H7 (cell line): Measurements from ENCODE around the gene KAZALD1. TPM values are rescaled to one million over a fixed set of nuclear protein-coding genes. Genes with fewer than 3 reads are reported as not detected.
A peak's percentile ranks its signal among the peaks of the same experiment; 100 is the strongest.

ENCODE experiments used
- DNase-seq: peaks from one replicate; pipeline ENCODE4 v3.0.0; 2012
- H3K27me3 ChIP-seq: 2 replicates; pipeline ENCODE4 v1.6.0; 2011; ENCODE audit warnings: mild to moderate bottlenecking, low read length; ENCODE audit not compliant: control insufficient read depth, insufficient read depth
- H3K36me3 ChIP-seq: replicated peaks from 2 replicates; pipeline ENCODE4 v1.5.1; 2011; ENCODE audit warnings: low read length; ENCODE audit not compliant: control insufficient read depth, insufficient read depth
- H3K4me3 ChIP-seq: 2 replicates; pipeline ENCODE4 v1.5.1; 2011; ENCODE audit warnings: low read depth, mild to moderate bottlenecking, control low read depth, low read length, moderate library complexity; ENCODE audit not compliant: insufficient read depth
- total RNA-seq: library from RNA; depleted of rRNA; stranded (reverse); fragments of >200 nt; shearing (Covaris generic); gene quantifications from 2 replicates; pipeline ENCODE4 v1.2.3, GENCODE V29; 2014

KAZALD1 gene
- total RNA-seq, 1 experiment from 2014 or later, result 11.9 TPM

- H3K27me3 ChIP-seq, result peaks cover 21% of the 10 kb centered on the region
Measured at GRCh38 chr10:101080933-101081931, 19.4 kb downstream of the KAZALD1 start.

DNA sequence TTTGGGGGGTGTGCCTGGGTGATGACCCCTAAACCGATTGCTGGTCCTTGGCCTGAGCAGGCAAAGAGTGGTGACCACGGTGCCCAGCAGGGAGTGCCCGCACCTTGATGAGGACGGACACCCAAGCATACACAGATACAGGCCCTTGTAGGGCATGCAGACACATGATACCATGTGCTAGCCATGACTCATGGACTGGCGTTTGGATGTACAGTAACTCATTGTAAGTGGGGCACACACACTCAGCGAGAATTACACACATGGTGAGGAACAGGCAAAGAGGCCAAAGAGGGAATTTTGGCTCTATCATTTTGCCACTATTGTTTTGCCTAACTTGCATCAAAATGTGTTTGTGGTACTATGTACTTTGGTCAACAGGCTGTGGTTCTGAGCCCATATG lies 24.1 kb downstream of the KAZALD1 start:
- H3K36me3 ChIP-seq, result no peaks in the 10 kb centered on the region
- no peak overlapping the region for H3K4me3 ChIP-seq
- H3K27me3 ChIP-seq, result peaks cover 10% of the 10 kb centered on the region
- DNase-seq, result no peak

More at GRCh38 chr10:101080933-101081931, 19.4 kb downstream of the KAZALD1 start:
- H3K4me3 ChIP-seq, result no peak overlapping the region
- DNase-seq, result peak; percentile 81
- no peaks in the 10 kb centered on the region for H3K36me3 ChIP-seq

DNA sequence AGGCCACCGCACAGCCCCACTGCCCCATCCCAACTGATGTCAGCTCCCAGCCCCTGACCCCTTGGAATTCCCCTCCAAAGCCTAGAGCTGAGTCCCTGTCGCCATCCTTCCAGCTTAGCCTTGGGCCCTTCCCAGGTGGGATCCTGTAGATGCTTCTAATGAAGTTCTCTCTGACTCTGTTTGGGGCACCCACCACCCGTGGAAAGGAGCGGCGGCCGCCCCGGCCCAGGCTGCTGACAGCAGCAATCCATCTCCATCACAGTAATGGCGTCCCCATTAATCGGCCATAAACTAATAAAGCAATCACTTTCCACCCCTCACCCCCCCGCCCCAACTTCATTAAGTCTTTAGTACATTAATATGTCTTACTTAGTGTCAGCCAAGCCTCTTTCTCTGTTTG lies 25.6 kb downstream of the KAZALD1 start:
- DNase-seq, result no peak
- H3K36me3 ChIP-seq, result no peaks in the 10 kb centered on the region
- H3K4me3 ChIP-seq, result no peak overlapping the region
- peaks cover 3% of the 10 kb centered on the region for H3K27me3 ChIP-seq

DNA sequence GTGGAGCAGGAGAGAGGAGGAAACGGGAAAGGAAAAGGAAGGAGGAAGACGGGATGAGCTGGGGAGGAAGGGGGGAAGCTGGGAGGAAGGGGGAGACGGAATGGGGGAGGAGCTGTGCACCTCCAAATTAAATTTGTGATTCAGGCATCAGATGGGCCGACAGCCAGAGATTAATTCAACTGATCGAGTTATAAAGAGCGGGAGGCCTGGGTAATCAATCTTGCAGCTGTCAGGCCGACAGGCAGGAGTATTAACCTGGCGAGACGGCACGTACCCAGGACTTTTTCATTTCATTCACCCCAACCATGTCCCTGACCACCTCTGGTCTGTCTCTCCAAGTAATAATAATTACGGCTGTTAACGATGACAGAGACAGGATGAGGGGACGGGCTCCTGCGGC lies 26.2 kb downstream of the KAZALD1 start:
- Histone ChIP-seq H3K4me3 (no peak overlapping the region), H3K36me3 (no peaks in the 10 kb centered on the region), H3K27me3 (no peaks in the 10 kb centered on the region; the same call in 1 of the 2 replicates)
- no peak for DNase-seq

DNA sequence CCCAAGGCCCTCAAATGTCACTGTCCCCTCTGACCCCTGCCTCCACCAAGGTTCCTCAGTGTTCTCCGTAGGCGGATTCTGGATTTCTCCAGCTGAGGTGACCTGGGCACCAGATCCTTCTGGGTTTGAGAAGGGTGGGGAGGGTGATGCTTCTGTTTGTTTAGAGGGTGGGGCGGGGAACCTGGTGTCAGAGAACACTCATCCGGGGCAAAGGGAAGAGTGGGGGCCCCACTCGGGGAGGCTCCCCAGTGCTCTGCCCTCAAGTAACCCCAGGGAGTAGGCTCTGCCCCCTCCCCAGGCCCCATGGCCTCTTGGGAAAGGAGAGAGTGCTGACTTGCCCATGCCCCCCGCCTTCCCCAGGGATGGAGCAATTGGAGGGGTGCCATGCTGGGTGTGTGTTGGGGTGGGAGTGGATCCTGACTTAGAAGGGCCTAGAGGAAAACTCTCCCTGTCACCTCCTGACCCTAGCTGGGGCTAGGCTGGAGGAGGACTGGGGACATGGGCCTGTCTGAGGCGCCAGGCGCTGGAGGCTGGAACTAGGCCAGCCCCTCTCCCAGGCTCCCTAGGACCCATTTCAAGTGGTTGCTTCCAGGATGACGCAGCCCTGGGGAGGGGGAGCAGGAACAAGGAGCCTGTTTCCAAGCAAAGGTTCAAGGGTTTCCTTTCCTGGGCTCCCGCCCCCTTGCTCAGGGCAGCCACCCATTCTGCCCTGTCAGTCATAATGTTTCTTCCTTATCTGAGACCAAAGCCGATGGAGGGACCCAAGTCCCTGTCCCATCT lies 27.9 kb downstream of the KAZALD1 start:
- H3K4me3 ChIP-seq, result no peak overlapping the region
- no peak for DNase-seq
- H3K27me3 ChIP-seq, result no peaks in the 10 kb centered on the region
- H3K36me3 ChIP-seq, result no peaks in the 10 kb centered on the region

GRCh38 chr10:101090597-101090996 lies 28.8 kb downstream of the KAZALD1 start:
- Histone ChIP-seq H3K27me3 (no peaks in the 10 kb centered on the region), H3K4me3 (no peak overlapping the region), H3K36me3 (no peaks in the 10 kb centered on the region)
- no peak for DNase-seq

DNA sequence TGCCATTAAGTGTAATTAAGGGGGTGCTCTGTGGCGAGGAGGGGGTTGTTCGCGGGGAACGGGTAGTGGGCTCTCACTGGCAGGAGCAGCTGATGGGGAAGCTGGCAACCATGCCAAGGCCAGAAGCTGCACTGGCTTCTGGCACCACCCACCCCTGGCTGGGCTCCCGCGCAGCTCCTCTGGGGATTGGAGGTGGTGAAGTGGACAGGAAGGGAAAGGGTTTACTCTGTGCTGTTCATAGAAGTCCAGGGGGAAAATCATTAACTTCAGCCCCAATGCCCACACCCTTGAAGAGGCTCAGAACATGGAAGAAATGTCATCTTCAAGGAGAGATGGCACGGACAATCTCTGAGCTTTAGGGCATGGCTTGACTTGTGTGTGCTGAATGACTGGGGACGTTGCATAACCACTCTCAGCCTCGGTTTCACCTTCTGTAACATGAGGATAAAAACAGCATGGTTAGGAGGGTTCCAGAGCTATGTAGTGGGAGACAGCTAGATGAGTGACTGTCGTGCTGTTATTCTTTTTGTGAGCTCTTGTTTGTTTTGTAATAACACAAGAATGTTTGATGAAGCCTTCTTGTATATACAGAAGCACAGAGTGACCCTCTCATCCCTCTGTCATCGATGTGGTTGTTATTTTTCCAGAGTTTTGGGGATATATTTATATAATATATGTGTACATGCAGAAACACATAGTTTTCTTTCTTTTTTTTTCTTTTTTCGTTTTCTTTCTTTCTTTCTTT lies 29.9 kb downstream of the KAZALD1 start:
- H3K4me3 ChIP-seq, result no peak overlapping the region
- no peaks in the 10 kb centered on the region for H3K36me3 ChIP-seq
- H3K27me3 ChIP-seq, result peaks cover 2% of the 10 kb centered on the region
- DNase-seq, result no peak

DNA sequence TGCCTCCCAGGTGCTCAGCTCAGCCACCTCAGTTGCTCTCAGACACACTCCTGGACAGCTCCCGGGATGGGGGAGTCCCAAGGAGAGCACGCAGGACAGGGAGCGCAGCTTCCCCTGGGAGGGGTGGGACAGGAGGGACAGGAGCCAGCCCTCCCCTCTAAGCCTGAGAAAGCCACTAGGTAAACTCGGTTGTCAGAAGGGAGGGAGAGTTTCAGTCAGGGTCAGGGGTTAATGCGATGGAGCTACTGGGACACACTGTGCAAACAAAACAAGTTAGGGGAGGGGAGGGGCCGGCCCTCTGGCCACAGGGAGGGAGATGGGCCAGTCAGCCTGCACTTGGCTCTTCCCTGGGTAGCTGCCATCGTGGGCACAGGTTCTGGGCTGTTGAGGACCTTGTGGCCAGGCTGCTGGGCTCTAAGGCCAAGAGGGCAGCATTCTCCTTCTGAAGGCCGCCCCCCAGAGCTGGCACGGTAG lies 31.1 kb downstream of the KAZALD1 start:
- Histone ChIP-seq H3K27me3 (peaks cover 4% of the 10 kb centered on the region), H3K36me3 (no peaks in the 10 kb centered on the region), H3K4me3 (no peak overlapping the region)
- DNase-seq, result peak; percentile 68

DNA sequence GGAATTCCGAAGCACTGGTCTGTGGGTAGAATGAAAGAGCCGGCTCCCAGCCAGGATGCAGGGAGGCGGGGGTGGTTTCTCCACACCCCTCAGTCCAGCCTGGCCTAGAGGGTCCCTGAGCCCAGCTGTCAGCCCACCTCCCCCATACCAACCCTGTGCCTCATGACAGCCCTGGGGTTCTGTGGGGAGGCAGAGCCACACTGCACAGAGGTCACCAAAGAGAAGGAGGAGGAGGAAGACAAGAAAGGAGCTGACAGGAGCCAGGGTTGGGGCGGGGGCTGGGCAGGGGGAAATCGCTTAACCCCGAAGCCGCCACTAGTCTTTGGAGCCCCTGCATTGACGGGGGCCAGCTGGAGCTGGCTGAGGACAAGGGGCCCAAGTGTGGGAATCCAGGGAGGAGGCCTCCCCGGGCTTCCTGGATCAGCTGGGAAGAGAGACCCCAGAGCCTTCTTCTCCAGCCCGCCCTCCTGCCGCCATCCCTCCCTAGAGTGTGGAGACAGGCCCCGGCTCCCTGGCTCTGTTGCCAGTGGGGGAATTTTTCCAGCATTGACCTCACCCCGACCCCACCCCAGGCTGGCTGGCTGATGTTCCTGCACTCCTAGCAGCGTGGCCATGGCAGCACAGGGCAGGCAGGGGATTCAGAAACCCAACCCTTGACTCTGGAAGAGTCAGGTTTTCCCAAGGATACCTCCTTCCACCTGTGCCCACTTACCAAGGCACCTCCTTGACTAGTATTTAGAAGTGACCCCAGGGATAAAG lies 32.5 kb downstream of the KAZALD1 start:
- Histone ChIP-seq H3K4me3 (no peak overlapping the region), H3K27me3 (peaks cover 10% of the 10 kb centered on the region), H3K36me3 (no peaks in the 10 kb centered on the region)
- DNase-seq, result peak; percentile 60

GRCh38 chr10:101095004-101095403 lies 33.2 kb downstream of the KAZALD1 start:
- no peak for DNase-seq
- H3K36me3 ChIP-seq, result no peaks in the 10 kb centered on the region
- H3K27me3 ChIP-seq, result peaks cover 12% of the 10 kb centered on the region
- no peak overlapping the region for H3K4me3 ChIP-seq

DNA sequence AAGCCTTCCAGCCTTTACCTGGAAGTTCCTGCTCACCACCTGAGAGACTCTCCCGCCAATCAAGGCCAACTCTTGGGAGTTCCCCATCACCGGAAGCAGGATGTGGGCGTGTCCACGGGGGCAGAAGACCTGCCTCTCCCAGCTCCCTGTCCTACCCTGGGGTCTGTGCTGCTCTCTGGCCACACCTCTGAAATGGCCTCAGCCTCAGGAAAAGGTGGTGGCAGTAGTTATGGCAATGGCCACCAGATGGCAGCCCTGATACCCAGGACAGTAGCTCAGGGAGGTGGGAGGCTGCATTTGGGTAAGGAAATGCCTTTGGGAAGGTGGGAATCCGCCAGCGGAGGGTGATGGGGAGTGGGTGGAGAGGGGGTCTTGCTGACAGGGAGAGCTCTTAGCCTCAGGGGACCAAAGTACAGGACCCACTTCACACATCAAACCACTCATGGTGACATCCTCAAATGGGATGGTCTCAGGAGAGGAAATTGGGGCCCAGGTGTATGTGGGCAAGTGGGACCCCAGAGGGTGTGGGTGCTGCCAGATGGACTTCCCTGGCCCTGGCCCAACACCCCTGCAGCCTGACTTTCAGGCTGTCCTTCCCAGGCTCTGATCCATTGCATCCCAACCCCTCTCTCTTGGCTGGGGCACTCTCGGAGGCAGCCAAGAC lies 33.9 kb downstream of the KAZALD1 start:
- Histone ChIP-seq H3K4me3 (no peak overlapping the region), H3K36me3 (no peaks in the 10 kb centered on the region), H3K27me3 (peaks cover 12% of the 10 kb centered on the region)
- peak; percentile 97 for DNase-seq

DNA sequence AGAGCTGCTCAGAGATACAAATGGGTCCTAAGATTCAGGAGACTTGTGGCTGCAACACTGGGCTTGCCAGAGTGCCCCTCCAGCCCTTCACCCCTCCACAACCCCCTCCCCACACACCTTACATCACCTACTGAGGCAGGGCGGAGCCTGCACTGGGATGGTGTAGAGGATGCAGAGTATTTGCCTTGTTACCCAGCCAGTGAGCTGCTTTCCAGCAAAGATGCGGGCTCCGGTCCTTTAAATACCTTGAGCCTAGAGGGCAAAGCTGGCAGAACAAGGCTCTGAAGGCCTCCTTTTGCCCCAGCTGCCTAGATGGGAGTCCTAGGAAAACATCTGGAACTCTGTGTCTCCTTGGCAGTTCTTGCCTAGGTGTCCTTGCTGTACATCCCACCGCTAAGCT lies 34.6 kb downstream of the KAZALD1 start:
- Histone ChIP-seq H3K27me3 (peaks cover 12% of the 10 kb centered on the region), H3K36me3 (no peaks in the 10 kb centered on the region), H3K4me3 (no peak overlapping the region)
- DNase-seq, result no peak

- no peaks in the 10 kb centered on the region for H3K36me3 ChIP-seq
- no peak overlapping the region for H3K4me3 ChIP-seq
- peaks cover 17% of the 10 kb centered on the region for H3K27me3 ChIP-seq
- no peak for DNase-seq
Measured at GRCh38 chr10:101097881-101098280, 36.1 kb downstream of the KAZALD1 start.
